Hepatocyte (in vitro differentiated cells): ENCODE results near the gene MITF. TPM values are rescaled to one million over a fixed set of nuclear protein-coding genes. Genes with fewer than 3 reads are reported as not detected.
A peak's percentile ranks its signal among the peaks of the same experiment; 100 is the strongest.

Experiments
- DNase-seq: peaks from one replicate; pipeline ENCODE4 v3.0.0-alpha.2; 2016; ENCODE audit warnings: low spot score
- H2AFZ ChIP-seq: fragments of 200-600 bp; sonication (generic); 2 replicates; pipeline ENCODE4 v1.6.0; 2016; ENCODE audit warnings: antibody characterized with exemption, mild to moderate bottlenecking
- H3K27ac ChIP-seq: fragments of 200-600 bp; sonication (generic); 2 replicates; pipeline ENCODE4 v1.5.1; 2016; ENCODE audit warnings: mild to moderate bottlenecking
- H3K27me3 ChIP-seq: fragments of 200-600 bp; sonication (generic); 2 replicates; pipeline ENCODE4 v1.6.1; 2016
- H3K36me3 ChIP-seq: fragments of 200-600 bp; sonication (generic); replicated peaks from 2 replicates; pipeline ENCODE4 v1.5.1; 2016; ENCODE audit warnings: low read depth; ENCODE audit not compliant: insufficient read depth
- H3K4me1 ChIP-seq: fragments of 200-600 bp; sonication (generic); 2 replicates; pipeline ENCODE4 v1.5.1; 2016; ENCODE audit warnings: mild to moderate bottlenecking, moderate library complexity; ENCODE audit not compliant: insufficient read depth
- H3K4me2 ChIP-seq: fragments of 200-600 bp; sonication (generic); 2 replicates; pipeline ENCODE4 v1.6.0; 2016
- H3K4me3 ChIP-seq: fragments of 200-600 bp; sonication (generic); 2 replicates; pipeline ENCODE4 v1.5.1; 2016; ENCODE audit warnings: mild to moderate bottlenecking
- H3K79me2 ChIP-seq: fragments of 200-600 bp; sonication (generic); 2 replicates; pipeline ENCODE4 v1.6.0; 2017; ENCODE audit warnings: mild to moderate bottlenecking
- H3K9me2 ChIP-seq: fragments of 200-600 bp; sonication (generic); replicated peaks from 2 replicates; pipeline ENCODE4 v1.6.0; 2017; ENCODE audit warnings: mild to moderate bottlenecking; ENCODE audit not compliant: insufficient read depth
- H3K9me3 ChIP-seq: fragments of 200-600 bp; sonication (generic); 2 replicates; pipeline ENCODE4 v1.5.1; 2016; ENCODE audit warnings: low read depth, mild to moderate bottlenecking
- H4K20me1 ChIP-seq: fragments of 200-600 bp; sonication (generic); 2 replicates; pipeline ENCODE4 v1.6.0; 2016; ENCODE audit warnings: mild to moderate bottlenecking; ENCODE audit not compliant: insufficient read depth, poor library complexity, severe bottlenecking
- CTCF ChIP-seq: fragments of 200-600 bp; sonication (generic); IDR thresholded peaks from 2 replicates; pipeline ENCODE4 v1.5.1; 2016; ENCODE audit warnings: antibody characterized with exemption, mild to moderate bottlenecking; ENCODE audit not compliant: poor library complexity
- EZH2 ChIP-seq: fragments of 200-600 bp; sonication (generic); IDR thresholded peaks from 2 replicates; pipeline ENCODE4 v1.6.1; 2016; ENCODE audit warnings: antibody characterized with exemption, mild to moderate bottlenecking, borderline replicate concordance
- EZH2phosphoT487 ChIP-seq: fragments of 200-600 bp; sonication (generic); IDR thresholded peaks from one replicate; pipeline ENCODE4 v1.6.1; 2018; ENCODE audit warnings: antibody characterized with exemption, mild to moderate bottlenecking, low read depth, moderate library complexity; ENCODE audit not compliant: unreplicated experiment, severe bottlenecking
- WGBS: methylation state at CpG from one replicate; pipeline ENCODE4 v1.1.6; 2016; ENCODE audit warnings: low lambda C conversion rate; ENCODE audit errors: missing lambda C conversion rate; 5-methylcytosine and 5-hydroxymethylcytosine counted together
- polyA plus RNA-seq: library from polyadenylated mRNA; unstranded; fragments of >200 nt; fragmentation: Nextera tagmentation; extraction: Ambion mirVana; gene quantifications from 2 replicates; pipeline ENCODE4 v1.2.1, GENCODE V29; 2016
- total RNA-seq: library from RNA; depleted of rRNA; stranded (reverse); fragments of >200 nt; gene quantifications from 2 replicates; pipeline ENCODE4 v1.2.3, GENCODE V29; 2014

Gene MITF
- total and polyA plus RNA-seq, 2 experiments from 2014 or later = 7.1 to 14.2 TPM

GRCh38 chr3:69869643-69870042 is 130.4 kb downstream of the MITF start:
- WGBS = 88% methylated on average over 5 of the region's 5 CpGs
- Histone ChIP-seq H3K9me2 (no peaks in the 10 kb centered on the region), H3K4me1 (peaks cover 23% of the 10 kb centered on the region), H3K27me3 (no peaks in the 10 kb centered on the region), H3K27ac (no peak overlapping the region), H3K79me2 (no peaks in the 10 kb centered on the region), H3K36me3 (no peaks in the 10 kb centered on the region), H3K4me3 (no peak overlapping the region), H4K20me1 (no peaks in the 10 kb centered on the region), H2AFZ (no peak overlapping the region), H3K4me2 (no peak overlapping the region), H3K9me3 (no peaks in the 10 kb centered on the region)
- TF ChIP-seq CTCF (no peak), EZH2phosphoT487 (no peak), EZH2 (no peak)
- DNase-seq = peak; percentile 11

- no peak for DNase-seq
- no peaks in the 10 kb centered on the region for H3K36me3 ChIP-seq
- H3K79me2 ChIP-seq = no peaks in the 10 kb centered on the region
- peaks cover 11% of the 10 kb centered on the region for H3K4me1 ChIP-seq
- TF ChIP-seq EZH2 (no peak), EZH2phosphoT487 (no peak), CTCF (no peak)
- H3K27ac ChIP-seq = no peak overlapping the region
- no peaks in the 10 kb centered on the region for H4K20me1 ChIP-seq
- no peaks in the 10 kb centered on the region for H3K9me3 ChIP-seq
- H3K4me3 ChIP-seq = no peak overlapping the region
- WGBS = 69% methylated on average over 2 of the region's 2 CpGs
- no peaks in the 10 kb centered on the region for H3K27me3 ChIP-seq
- no peak overlapping the region for H2AFZ ChIP-seq
- no peaks in the 10 kb centered on the region for H3K9me2 ChIP-seq
- no peak overlapping the region for H3K4me2 ChIP-seq
Observed at GRCh38 chr3:69871251-69871650, 132.0 kb downstream of the MITF start.

- H3K4me1 ChIP-seq = peaks cover 5% of the 10 kb centered on the region
- H3K9me3 ChIP-seq = no peaks in the 10 kb centered on the region
- WGBS = 83% methylated on average over 3 of the region's 3 CpGs
- H3K9me2 ChIP-seq = no peaks in the 10 kb centered on the region
- no peak for DNase-seq
- H3K27me3 ChIP-seq = no peaks in the 10 kb centered on the region
- TF ChIP-seq CTCF = no peak
- TF ChIP-seq EZH2phosphoT487 = no peak
- TF ChIP-seq EZH2 = no peak
- H3K4me3 ChIP-seq = no peak overlapping the region
- H2AFZ ChIP-seq = no peak overlapping the region
- no peak overlapping the region for H3K27ac ChIP-seq
- H3K4me2 ChIP-seq = no peak overlapping the region
- H3K36me3 ChIP-seq = no peaks in the 10 kb centered on the region
- H4K20me1 ChIP-seq = no peaks in the 10 kb centered on the region
- no peaks in the 10 kb centered on the region for H3K79me2 ChIP-seq
Observed at GRCh38 chr3:69871868-69872267, 132.6 kb downstream of the MITF start.

GRCh38 chr3:69872783-69873378 is 133.6 kb downstream of the MITF start:
- Histone ChIP-seq H3K27me3 (no peaks in the 10 kb centered on the region), H3K79me2 (no peaks in the 10 kb centered on the region), H3K4me1 (no peaks in the 10 kb centered on the region), H2AFZ (no peak overlapping the region), H3K9me3 (no peaks in the 10 kb centered on the region), H3K4me2 (no peak overlapping the region), H4K20me1 (no peaks in the 10 kb centered on the region), H3K36me3 (no peaks in the 10 kb centered on the region), H3K9me2 (no peaks in the 10 kb centered on the region), H3K27ac (no peak overlapping the region), H3K4me3 (no peak overlapping the region)
- WGBS = 85% methylated on average over 4 of the region's 4 CpGs
- no peak for DNase-seq
- no peak for TF ChIP-seq EZH2phosphoT487
- TF ChIP-seq CTCF = no peak
- TF ChIP-seq EZH2 = no peak
